ENCODE results near the gene CLEC11A. TPM values are rescaled to one million over a fixed set of nuclear protein-coding genes. Genes with fewer than 3 reads are reported as not detected.
A peak's percentile ranks its signal among the peaks of the same experiment; 100 is the strongest.

Gene CLEC11A
- total and polyA plus RNA-seq, 9 of the 15 experiments (the other 6 are each of a cell fraction or from before 2014, with no cell fraction given), result 0.39 to 43.9 (median 3.4) TPM

DNA sequence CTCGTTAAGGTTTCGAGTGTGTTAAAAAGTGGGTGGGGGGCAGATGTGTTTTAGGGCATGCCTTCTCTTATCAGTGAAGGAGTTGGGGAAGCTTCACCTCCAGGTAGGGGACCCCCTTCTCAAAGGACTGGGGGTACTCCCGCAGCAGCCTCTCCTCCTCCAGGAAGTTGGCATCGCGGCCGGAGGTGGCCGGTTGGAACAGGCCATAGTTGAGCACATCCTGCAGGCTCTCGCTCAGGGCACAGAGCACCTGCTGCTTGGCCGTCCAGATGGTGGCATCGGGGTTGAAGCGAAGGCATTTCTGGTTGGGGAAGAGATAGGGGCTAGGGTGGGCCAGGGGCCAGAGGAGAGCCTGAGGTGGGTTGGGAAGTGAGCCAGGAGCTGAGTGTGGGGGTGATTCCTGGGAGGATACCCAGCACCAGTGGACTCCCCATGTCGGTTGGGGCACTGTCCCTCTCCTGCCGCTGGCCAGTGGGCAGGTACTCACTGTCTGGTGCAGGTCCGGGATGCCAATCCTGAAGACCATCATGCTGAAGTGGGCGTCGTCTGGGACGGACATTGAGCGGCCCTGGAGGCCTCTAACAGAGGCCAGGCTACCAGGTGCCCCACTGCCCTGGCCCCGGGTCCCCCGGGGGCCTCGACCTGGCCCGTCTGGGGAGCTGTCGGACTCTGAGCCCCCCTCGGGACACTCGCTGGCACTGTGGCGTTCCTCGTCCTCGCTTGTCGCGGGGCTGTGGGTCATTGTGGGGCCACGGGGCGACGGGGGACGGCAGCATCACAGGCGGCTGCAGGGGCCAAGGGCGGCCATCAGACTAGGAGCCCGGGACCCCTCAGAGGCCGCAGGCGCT is 6.8 kb upstream of the CLEC11A start:
- POLR2A ChIA-PET, result interaction anchor here (0.7 to 1.4 kb wide), 2 partner anchors 25 to 304 kb away, joined by 3 read pairs; no protein-coding TSS in a partner anchor
- CTCF ChIA-PET (ENCODE audit: low intra/inter-chr PET ratio), result interaction anchor here (0.7 kb wide), 1 partner anchor 368 kb away, joined by 3 read pairs; no protein-coding TSS in a partner anchor
- no peaks in the 10 kb centered on the region for H3K9me3 ChIP-seq (replicated peaks; ENCODE audit: control insufficient read depth, insufficient read depth, low read depth, low read length)
- H3K9me1 ChIP-seq (ENCODE audit: control insufficient read depth, insufficient read depth, low read length), result no peaks in the 10 kb centered on the region
- intact Hi-C loops (cut with micrococcal nuclease), result no loop called here
- FAIRE-seq (no peak), ATAC-seq (no peak), DNase-seq (ENCODE audit: extremely low read depth in 1 of 4, low spot score in 3 of 4) (no peak)
- H3K36me3 ChIP-seq (ENCODE audit: control insufficient read depth, insufficient read depth, low read length), result no peaks in the 10 kb centered on the region
- peaks cover 5% of the 10 kb centered on the region; the same call in 1 of the 2 replicates for H4K20me1 ChIP-seq (replicated peaks; ENCODE audit: control insufficient read depth, insufficient read depth, low read length)
- no peak overlapping the region for H3K4me3 ChIP-seq
- BruUV-seq (replicated peaks), result no TSS peak
- H3K4me1 ChIP-seq (replicated peaks in 1 of 2; ENCODE audit: control insufficient read depth in 2 of 2, insufficient read depth in 2 of 2, low read length in 2 of 2), result peaks cover 0 to 42% of the 10 kb centered on the region in 2 experiments; a peak in 4 of 5 replicates
- 32% methylated on average over 36 of the region's 39 CpGs for WGBS (ENCODE audit: insufficient coverage, low coverage, missing lambda C conversion rate)
- in situ Hi-C loops (cut with MboI), result no loop called here
- peaks cover 9 to 49% of the 10 kb centered on the region in 2 experiments; a peak in 4 of 5 replicates for H3K27me3 ChIP-seq (ENCODE audit: control insufficient read depth in 2 of 2, insufficient read depth in 2 of 2, low read length in 2 of 2)
- H3K27ac ChIP-seq (ENCODE audit: extremely low read depth, low read depth, low read length), result no peak overlapping the region
- no peak overlapping the region for H3K4me2 ChIP-seq (ENCODE audit: insufficient read depth, low read length)
- TF ChIP-seq MAFF (IDR thresholded peaks at IDR 0.05; ENCODE audit: low read length) (no peak), BRCA1 (IDR thresholded peaks at IDR 0.05) (no peak), BRCA1 (CRISPR knock-in tag; IDR thresholded peaks at IDR 0.05) (no peak), EP400 (IDR thresholded peaks at IDR 0.05) (no peak), ZNF76 (CRISPR knock-in tag; IDR thresholded peaks at IDR 0.05; ENCODE audit: borderline replicate concordance) (no peak)
- no peaks in the 10 kb centered on the region for H3K79me2 ChIP-seq (ENCODE audit: control insufficient read depth, insufficient read depth, low read length)
- no peak overlapping the region for H2AFZ ChIP-seq (ENCODE audit: low read depth, low read length)
- H3K9ac ChIP-seq (ENCODE audit: insufficient read depth in 1 of 2, low read depth in 2 of 2, low read length in 2 of 2), result peak overlapping the region in 1 of 2 experiments; percentile 13; a peak in 1 of 4 replicates
